Measurements from ENCODE around the gene STK38.

The STK38 gene

DNA sequence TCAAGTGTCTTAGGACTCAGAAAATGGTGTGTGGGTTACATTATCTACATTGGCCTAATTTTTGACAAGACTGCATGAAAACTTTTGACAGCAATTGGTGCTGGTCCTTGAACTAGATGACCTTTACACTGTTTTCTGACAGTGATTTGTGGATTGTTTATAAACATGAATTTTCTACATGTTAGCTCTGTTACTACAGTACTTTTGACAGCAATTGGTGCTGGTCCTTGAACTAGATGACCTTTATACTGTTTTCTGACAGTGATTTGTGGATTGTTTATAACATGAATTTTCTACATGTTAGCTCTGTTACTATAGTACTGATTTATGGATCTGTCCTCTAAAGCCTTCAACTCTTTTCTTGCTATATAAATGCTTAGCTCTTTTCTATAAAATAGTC, 87.8 kb downstream of the STK38 start:
- no peak for TF ChIP-seq GATA2 (IDR thresholded peaks at IDR 0.05; ENCODE audit: low read depth, low read length)
- TF ChIP-seq GATA3 (IDR thresholded peaks at IDR 0.05; ENCODE audit: low read depth, low read length): no peak

DNA sequence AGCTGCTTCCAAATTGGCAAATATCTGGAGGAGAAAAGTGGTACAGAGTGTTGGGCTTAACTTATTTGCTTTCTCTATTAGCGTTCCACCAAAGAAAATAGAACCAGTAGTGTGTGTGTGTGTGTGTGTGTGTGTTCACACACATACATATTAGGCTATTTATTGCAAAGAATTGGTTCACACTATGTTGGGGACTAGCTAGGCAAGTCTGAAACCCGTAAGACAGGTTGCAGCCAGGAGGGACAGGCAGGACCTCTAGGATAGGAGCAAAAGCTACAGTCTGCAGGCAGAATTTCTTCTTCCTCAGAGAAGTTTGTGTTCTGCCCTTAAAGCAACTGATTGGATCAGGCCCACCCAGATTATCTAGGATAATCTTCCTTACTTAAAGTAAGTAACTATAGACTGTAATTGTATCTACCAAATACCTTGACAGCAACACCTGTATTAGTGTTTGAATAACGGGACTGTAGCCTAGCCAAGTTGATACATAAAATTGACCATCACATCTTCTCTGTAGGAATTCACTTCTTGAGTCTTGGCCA, 91.7 kb downstream of the STK38 start:
- TF ChIP-seq GATA2 (IDR thresholded peaks at IDR 0.05; ENCODE audit: low read depth, low read length) (no peak), GATA3 (IDR thresholded peaks at IDR 0.05; ENCODE audit: low read depth, low read length) (no peak)

DNA sequence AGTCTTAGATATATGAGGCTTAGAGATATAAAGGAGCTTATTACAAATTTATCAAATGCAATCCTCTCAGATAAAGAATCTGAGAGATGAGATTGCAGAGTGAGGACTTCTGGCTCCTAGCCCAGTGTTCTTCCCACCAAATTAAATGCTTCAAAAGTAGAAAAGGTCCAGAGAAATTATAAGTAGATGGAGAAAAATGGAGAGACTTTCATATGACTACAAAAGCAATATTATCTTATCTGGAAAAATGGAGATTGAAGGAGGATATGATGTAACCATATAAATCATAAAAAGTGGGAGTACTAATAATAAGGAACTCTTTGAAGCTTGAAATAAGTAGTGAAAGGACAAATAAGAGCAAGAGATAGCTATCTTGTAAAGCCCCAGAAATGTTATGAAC, 101.7 kb downstream of the STK38 start:
- TF ChIP-seq GATA3 (IDR thresholded peaks at IDR 0.05; ENCODE audit: low read depth, low read length) (no peak), GATA2 (IDR thresholded peaks at IDR 0.05; ENCODE audit: low read depth, low read length) (no peak)

DNA sequence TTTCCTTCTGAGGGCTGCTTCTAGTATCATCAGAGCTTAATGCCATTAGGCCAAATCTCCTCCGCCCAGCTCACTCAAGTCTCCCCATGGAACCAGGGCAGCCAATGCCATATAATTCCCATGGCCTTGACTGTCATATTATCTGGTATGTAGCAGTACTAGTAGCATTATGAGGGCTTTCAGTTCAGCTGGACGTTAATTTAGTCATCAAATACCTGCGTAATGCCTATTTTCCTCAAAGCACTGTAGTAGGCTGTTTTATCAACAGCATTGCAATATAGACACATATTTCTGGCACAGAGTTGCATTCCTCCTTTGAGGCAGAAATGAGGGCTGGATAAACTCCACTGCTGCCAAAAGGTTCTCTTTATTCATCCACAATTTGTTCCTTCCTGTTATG, 102.8 kb downstream of the STK38 start:
- no peak for TF ChIP-seq GATA2 (IDR thresholded peaks at IDR 0.05; ENCODE audit: low read depth, low read length)
- no peak for TF ChIP-seq GATA3 (IDR thresholded peaks at IDR 0.05; ENCODE audit: low read depth, low read length)
